ENCODE measurements around the gene CMSS1. TPM values are rescaled to one million over a fixed set of nuclear protein-coding genes. Genes with fewer than 3 reads are reported as not detected.

The CMSS1 gene
- total and polyA plus RNA-seq, 8 donors, result 2.7 to 33.3 (median 22.1) TPM

GRCh38 chr3:100207886-100208285 is 390.2 kb downstream of the CMSS1 start:
- WGBS, 5 donors, result 94 to 96% (median 95%) methylated on average over 3 of the region's 3 CpGs
- Histone ChIP-seq H3K36me3 (no peaks in the 10 kb centered on the region), H3K27me3 (no peaks in the 10 kb centered on the region), H3K27ac (no peak overlapping the region), H3K9me3 (peaks cover 0 to 4% (median 0%) of the 10 kb centered on the region in 4 donors), H3K4me3 (no peak overlapping the region), H3K4me1 (peaks cover 9 to 20% (median 13%) of the 10 kb centered on the region in 4 donors)
- TF ChIP-seq EP300 (IDR thresholded peaks at IDR 0.05), result no peak
- no peak for TF ChIP-seq CTCF (IDR thresholded peaks at IDR 0.05)
- no peak for TF ChIP-seq POLR2AphosphoS5 (IDR thresholded peaks at IDR 0.05)
- TF ChIP-seq POLR2A (IDR thresholded peaks at IDR 0.05), result no peak
- intact Hi-C loops (cut with DNase I; ENCODE audit: low total_unique reads), result no loop called here
- no peak for DNase-seq

- no peak for DNase-seq
- TF ChIP-seq POLR2A (IDR thresholded peaks at IDR 0.05) (no peak), CTCF (IDR thresholded peaks at IDR 0.05) (no peak), POLR2AphosphoS5 (IDR thresholded peaks at IDR 0.05) (no peak), EP300 (IDR thresholded peaks at IDR 0.05) (no peak)
- Histone ChIP-seq H3K4me3 (no peak overlapping the region), H3K27ac (no peak overlapping the region), H3K27me3 (no peaks in the 10 kb centered on the region), H3K4me1 (peaks cover 9 to 20% (median 13%) of the 10 kb centered on the region in 4 donors), H3K9me3 (no peaks in the 10 kb centered on the region), H3K36me3 (no peaks in the 10 kb centered on the region)
- WGBS, 5 donors, result 88 to 94% (median 91%) methylated on average over 2 of the region's 2 CpGs
- intact Hi-C loops (cut with DNase I; ENCODE audit: low total_unique reads), result no loop called here
Observed at GRCh38 chr3:100209169-100209568, 391.5 kb downstream of the CMSS1 start.

GRCh38 chr3:100209948-100210771 is 392.5 kb downstream of the CMSS1 start:
- TF ChIP-seq POLR2AphosphoS5 (IDR thresholded peaks at IDR 0.05) (no peak), POLR2A (IDR thresholded peaks at IDR 0.05) (no peak), CTCF (IDR thresholded peaks at IDR 0.05) (no peak), EP300 (IDR thresholded peaks at IDR 0.05) (no peak)
- intact Hi-C loops (cut with DNase I; ENCODE audit: low total_unique reads), result no loop called here
- 52 to 66% (median 56%) methylated on average over 2 of the region's 2 CpGs for WGBS, 5 donors

GRCh38 chr3:100210772-100211135 is 393.1 kb downstream of the CMSS1 start:
- intact Hi-C loops (cut with DNase I; ENCODE audit: low total_unique reads), result no loop called here
- H3K9me3 ChIP-seq, result no peaks in the 10 kb centered on the region
- H3K4me3 ChIP-seq, result no peak overlapping the region
- peak in 1 of 2 donors; percentile 88 for DNase-seq
- H3K36me3 ChIP-seq, result no peaks in the 10 kb centered on the region
- WGBS, 5 donors, result 25 to 32% (median 26%) methylated on average over 3 of the region's 3 CpGs
- H3K4me1 ChIP-seq, result peaks cover 9 to 20% (median 13%) of the 10 kb centered on the region in 4 donors
- H3K27me3 ChIP-seq, result no peaks in the 10 kb centered on the region
- TF ChIP-seq CTCF (IDR thresholded peaks at IDR 0.05) (no peak), POLR2AphosphoS5 (IDR thresholded peaks at IDR 0.05) (peak; percentile 35 to 69 (median 42)), POLR2A (IDR thresholded peaks at IDR 0.05) (no peak)
- H3K27ac ChIP-seq, result peak overlapping the region in 4 of 5 donors; percentile 50 to 70 (median 60)

More at GRCh38 chr3:100209948-100210771, 392.5 kb downstream of the CMSS1 start:
- no peak for DNase-seq
- H3K27ac ChIP-seq, result peak overlapping the region in 4 of 5 donors; percentile 50 to 70 (median 60)
- peaks cover 9 to 20% (median 13%) of the 10 kb centered on the region in 4 donors for H3K4me1 ChIP-seq
- no peaks in the 10 kb centered on the region for H3K36me3 ChIP-seq
- no peak overlapping the region for H3K4me3 ChIP-seq
- no peaks in the 10 kb centered on the region for H3K9me3 ChIP-seq
- H3K27me3 ChIP-seq, result no peaks in the 10 kb centered on the region
